ENCODE data around the gene SPINK2. TPM values are rescaled to one million over a fixed set of nuclear protein-coding genes. Genes with fewer than 3 reads are reported as not detected.

The SPINK2 gene
- total RNA-seq, 1 donor from 2014 or later: 0.87 TPM

- H3K36me3 Mint-ChIP-seq: no peaks in the 10 kb centered on the region
- no peak overlapping the region for H3K4me3 Mint-ChIP-seq
- H3K27ac Mint-ChIP-seq: no peak overlapping the region
- no peaks in the 10 kb centered on the region for H3K4me1 Mint-ChIP-seq (ENCODE audit: unreplicated experiment)
- DNase-seq (ENCODE audit: extremely low spot score, unreplicated experiment): no peak
- TF ChIP-seq CTCF (conservative IDR thresholded peaks at IDR 0.05): no peak
- H3K9me3 Mint-ChIP-seq: no peaks in the 10 kb centered on the region
- no peaks in the 10 kb centered on the region for H3K27me3 Mint-ChIP-seq
These were observed 38.3 kb upstream of the SPINK2 start for GRCh38 chr4:56859841-56860240.

- Mint-ChIP-seq H3K4me1 (ENCODE audit: unreplicated experiment) (no peaks in the 10 kb centered on the region), H3K9me3 (no peaks in the 10 kb centered on the region), H3K27ac (no peak overlapping the region), H3K27me3 (no peaks in the 10 kb centered on the region), H3K4me3 (no peak overlapping the region), H3K36me3 (no peaks in the 10 kb centered on the region)
- no peak for TF ChIP-seq CTCF (conservative IDR thresholded peaks at IDR 0.05)
- DNase-seq (ENCODE audit: extremely low spot score, unreplicated experiment): no peak
These were observed 36.3 kb upstream of the SPINK2 start for GRCh38 chr4:56857601-56858309.

GRCh38 chr4:56856656-56857055 is 35.2 kb upstream of the SPINK2 start:
- TF ChIP-seq CTCF (conservative IDR thresholded peaks at IDR 0.05): no peak
- Mint-ChIP-seq H3K4me3 (no peak overlapping the region), H3K4me1 (ENCODE audit: unreplicated experiment) (no peaks in the 10 kb centered on the region), H3K9me3 (no peaks in the 10 kb centered on the region), H3K36me3 (no peaks in the 10 kb centered on the region), H3K27me3 (no peaks in the 10 kb centered on the region), H3K27ac (no peak overlapping the region)
- DNase-seq (ENCODE audit: extremely low spot score, unreplicated experiment): no peak

GRCh38 chr4:56850910-56851309 is 29.4 kb upstream of the SPINK2 start:
- no peaks in the 10 kb centered on the region for H3K36me3 Mint-ChIP-seq
- no peak overlapping the region for H3K27ac Mint-ChIP-seq
- H3K27me3 Mint-ChIP-seq: no peaks in the 10 kb centered on the region
- no peaks in the 10 kb centered on the region for H3K9me3 Mint-ChIP-seq
- no peak for DNase-seq (ENCODE audit: extremely low spot score, unreplicated experiment)
- H3K4me1 Mint-ChIP-seq (ENCODE audit: unreplicated experiment): no peaks in the 10 kb centered on the region
- no peak overlapping the region for H3K4me3 Mint-ChIP-seq
- TF ChIP-seq CTCF (conservative IDR thresholded peaks at IDR 0.05): no peak

GRCh38 chr4:56844802-56845580 is 23.5 kb upstream of the SPINK2 start:
- H3K36me3 Mint-ChIP-seq: no peaks in the 10 kb centered on the region
- H3K9me3 Mint-ChIP-seq: no peaks in the 10 kb centered on the region
- no peak overlapping the region for H3K4me3 Mint-ChIP-seq
- H3K27me3 Mint-ChIP-seq: peaks cover 3% of the 10 kb centered on the region
- TF ChIP-seq CTCF (conservative IDR thresholded peaks at IDR 0.05): no peak
- H3K4me1 Mint-ChIP-seq (ENCODE audit: unreplicated experiment): peaks cover 6% of the 10 kb centered on the region
- no peak for DNase-seq (ENCODE audit: extremely low spot score, unreplicated experiment)
- H3K27ac Mint-ChIP-seq: no peak overlapping the region
